ENCODE data around the gene TOMM20L.
A peak's percentile ranks its signal among the peaks of the same experiment; 100 is the strongest.
"Not testable (repeated sequence)": the region's sequence is repeated elsewhere in the genome, so short reads cannot be mapped to it uniquely, and the experiment has no call there.

Gene TOMM20L

GRCh38 chr14:58395812-58396788 lies at the start of gene TOMM20L:
TOMM20L (plus strand) TSS chr14:58395930; CDS start chr14:58395958, 28 bp downstream.
- FAIRE-seq, result no peak

DNA sequence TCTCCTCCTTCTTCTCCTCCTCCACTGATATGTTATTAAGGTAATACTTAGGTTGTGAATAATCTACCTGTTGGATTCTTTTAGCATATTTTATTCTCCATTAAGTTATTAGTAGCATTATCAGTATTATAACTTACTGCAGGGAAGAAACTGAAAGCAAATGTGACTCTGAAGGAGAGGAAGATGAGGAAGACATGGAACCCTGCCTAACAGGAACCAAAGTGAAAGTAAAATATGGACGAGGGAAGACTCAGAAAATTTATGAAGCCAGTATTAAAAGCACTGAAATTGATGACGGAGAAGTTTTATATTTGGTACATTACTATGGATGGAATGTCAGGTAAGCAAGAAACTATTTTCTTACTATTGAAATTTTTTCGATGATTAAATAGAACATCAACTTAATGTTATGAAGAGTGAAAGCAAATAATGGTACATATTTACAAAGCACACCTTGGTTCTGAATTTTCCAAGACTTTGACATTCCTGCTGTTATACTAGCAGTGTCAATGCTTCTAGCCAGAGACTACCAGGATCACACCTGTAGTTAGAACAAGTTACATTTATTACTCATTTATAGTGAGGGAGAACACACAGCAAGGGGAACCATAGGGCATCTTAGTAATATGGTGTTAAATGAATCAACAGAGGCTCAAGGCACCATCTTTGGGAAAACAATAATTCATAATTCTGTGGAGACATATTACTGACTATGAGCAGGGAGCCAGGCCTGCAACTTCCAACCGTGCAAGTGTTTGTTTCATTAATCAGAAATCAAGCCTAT lies 42.0 kb upstream of the TOMM20L start:
- peak; percentile 73 for FAIRE-seq

- FAIRE-seq, result no peak
Observed at GRCh38 chr14:58354808-58355207, 40.9 kb upstream of the TOMM20L start.

DNA sequence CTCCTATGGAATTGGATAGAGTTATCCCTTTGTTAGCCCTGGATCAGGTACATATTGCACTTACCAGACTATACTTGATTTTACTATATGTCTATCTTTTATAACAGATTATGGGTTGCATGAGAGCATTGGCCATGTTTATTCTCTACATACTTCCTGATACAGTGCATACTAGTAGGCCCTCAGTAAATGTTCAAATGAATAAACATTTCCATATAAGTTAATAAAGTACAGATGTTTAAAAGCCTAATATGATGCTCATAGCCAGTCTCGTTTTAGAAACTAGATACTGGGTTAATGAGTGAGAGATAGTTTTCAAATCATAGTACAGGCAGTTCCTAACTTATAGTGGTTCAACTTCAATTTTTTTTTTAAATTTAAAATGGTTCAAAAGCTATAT lies 39.5 kb upstream of the TOMM20L start:
- FAIRE-seq, result no peak

DNA sequence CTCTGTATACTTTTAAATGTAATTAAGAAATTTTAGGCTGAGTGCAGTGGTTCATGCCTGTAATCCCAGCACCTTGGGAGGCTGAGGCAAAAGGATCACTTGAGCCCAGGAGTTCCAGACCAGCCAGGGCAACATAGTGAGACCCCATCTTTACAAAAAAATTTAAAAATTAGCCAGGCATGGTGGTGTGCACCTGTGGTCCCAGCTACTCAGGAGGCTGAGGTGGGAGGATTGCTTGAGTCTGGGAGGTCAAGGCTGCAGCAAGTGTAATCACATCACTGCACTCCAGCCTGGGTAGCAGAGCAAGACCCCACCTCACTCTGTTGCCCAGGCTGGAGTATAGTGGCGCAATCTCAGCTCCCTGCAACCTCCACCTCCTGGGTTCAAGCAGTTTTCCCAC lies 33.5 kb upstream of the TOMM20L start:
- not testable (repeated sequence) for FAIRE-seq

DNA sequence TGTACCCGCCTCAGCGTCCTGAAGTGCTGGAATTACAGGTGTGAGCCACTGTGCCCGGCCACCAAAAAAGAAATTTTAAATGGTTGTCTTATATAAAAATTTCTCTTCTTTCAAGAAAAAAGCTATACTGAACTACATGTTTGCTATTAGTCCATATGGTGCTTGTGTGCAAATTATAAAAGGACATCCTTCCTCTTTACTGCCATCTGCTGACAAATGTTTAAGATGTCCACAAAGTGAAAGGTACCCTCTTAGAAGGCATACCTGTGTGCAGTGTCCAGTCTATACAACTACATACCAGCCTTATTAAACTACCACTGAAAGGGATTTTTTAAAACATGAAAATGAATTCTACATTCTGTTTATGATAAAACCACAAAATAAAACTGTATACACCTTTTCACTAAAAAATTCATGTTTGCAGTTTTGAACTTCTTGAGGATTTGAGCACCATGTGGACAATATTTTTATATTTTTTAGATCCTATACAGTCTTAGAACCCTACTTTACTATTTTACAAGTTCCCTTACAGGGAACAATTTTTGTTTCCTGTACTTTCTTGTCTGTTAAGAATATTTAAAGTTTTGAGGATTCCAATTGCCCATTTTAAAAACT lies 32.8 kb upstream of the TOMM20L start:
- peak; percentile 92 for FAIRE-seq

GRCh38 chr14:58364316-58364715 lies 31.4 kb upstream of the TOMM20L start:
- no peak for FAIRE-seq

DNA sequence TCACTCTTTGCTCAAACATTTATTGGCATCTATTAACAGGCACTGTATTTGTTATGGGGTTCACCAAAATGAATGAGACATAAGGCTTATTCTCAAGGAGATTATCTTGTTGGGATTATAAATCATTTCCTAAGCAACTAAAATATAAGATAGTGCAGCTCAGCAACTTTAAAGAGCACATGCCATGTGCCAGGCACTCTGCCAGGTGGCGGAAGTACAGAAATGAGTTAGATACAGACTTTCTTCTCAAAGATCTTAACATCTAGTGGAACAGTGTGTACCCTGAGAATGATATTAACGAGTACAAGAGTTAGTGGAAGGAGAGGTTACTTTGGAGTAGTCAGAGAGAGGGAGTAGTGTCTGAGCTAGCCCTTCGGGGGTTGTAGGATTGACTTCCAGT lies 28.4 kb upstream of the TOMM20L start:
- no peak for FAIRE-seq

DNA sequence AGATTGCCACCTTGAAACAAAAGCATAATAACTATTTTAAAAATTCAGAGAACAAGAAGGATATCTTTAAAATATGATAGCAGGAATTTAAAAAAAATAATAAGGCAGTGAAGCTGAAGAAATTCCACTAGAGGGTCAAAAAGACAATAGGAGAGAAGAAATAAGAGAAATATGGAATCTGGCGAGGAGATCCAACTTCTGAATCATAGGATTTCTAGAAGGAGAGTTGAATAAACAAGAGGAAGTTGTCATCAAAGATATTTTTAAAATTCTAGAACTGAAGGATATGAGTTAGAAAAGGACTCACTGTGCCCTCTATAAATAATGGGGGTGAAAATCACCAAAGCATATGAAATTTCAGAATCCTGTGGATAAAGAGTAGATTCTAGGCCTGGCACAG lies 26.8 kb upstream of the TOMM20L start:
- no peak for FAIRE-seq

DNA sequence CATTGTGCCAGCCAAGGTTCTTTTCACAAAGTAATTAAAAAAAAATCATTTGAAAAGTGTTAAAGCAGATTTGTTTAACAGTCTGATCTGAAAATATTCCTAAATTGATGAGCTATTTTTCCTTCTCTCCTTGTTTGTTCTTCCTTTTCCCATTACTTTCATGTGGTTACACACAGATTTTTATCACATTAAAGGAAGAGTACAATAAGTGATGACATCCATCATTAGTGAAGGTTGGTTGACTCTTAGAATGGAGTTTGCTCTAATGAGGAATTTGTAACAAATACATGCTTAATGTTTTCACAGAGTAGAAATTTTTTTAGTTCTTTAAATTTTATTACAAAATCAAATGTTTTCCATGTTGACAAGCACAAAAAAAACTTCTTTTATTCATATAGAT lies 18.9 kb upstream of the TOMM20L start:
- no peak for FAIRE-seq

- FAIRE-seq, result no peak
Observed at GRCh38 chr14:58390830-58391229, 4.9 kb upstream of the TOMM20L start.

DNA sequence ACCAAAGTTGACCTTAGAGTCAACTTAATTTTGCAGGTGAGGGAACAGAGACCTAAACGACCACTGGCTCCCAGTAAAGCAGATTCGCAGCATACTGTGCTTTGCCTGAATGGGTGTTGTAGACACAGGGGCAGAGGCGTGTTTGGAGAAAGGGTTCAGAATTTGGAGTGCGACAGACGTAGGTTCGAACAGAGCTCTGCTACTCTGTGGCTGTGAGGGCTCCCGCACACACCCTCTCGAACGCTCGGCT lies 243 bp upstream of the TOMM20L start:
- FAIRE-seq, result no peak

DNA sequence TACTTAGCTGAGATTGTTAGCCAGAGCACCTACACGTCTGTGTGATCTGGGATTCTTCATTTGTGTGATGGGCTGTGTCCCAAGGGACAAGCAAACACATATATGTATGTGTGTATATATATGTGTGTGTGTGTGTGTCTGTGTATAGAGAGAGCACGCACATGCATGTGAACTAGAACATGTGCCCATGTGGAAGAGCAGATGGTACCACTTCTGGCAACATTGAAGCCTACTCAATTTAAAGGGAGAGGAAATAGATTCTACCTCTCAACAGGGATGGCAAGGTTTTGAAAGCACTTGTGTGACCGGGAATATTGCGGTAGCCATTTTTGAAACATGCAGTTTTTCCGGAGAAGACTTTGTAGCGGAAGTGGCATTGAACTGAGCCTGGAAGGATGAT lies 1.4 kb downstream of the TOMM20L start:
- no peak for FAIRE-seq

DNA sequence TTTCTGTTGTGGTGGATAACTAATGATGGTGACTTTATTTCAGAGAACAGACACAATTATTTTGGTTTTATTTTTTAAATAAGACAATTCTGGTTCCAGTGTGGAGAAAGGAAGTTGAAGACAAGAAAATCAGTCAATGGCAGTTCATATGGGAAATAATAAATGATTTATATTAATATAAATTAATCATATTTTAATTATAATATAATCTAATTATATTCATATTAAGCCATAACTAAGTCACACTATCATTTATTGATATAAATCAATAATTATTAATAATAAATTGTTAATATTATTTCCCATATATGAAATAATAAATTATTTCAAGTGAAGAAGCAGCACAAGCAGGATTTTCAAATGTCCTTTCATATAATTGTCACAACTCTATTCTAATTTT lies 2.8 kb downstream of the TOMM20L start:
- FAIRE-seq, result peak; percentile 78

DNA sequence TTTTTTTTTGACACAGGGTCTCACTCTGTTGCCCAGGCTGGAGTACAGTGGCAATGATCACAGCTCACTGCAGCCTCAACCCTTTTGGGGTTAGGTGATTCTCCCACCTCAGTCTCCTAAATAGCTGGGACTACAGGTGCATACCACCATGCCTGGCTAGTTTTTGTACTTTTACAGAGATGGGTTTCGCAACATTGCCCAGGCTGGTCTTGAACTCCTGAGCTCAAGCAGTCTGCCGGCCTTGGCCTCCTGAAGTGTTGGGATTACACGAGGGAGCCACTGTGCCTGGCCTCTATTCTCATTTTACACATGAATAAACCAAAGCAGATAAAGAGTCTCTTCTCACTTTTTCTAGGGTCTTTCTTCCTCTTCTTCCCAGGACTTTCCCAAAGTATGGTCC lies 3.2 kb downstream of the TOMM20L start:
- FAIRE-seq, result no peak

- no peak for FAIRE-seq
Observed at GRCh38 chr14:58401587-58401986, 5.9 kb downstream of the TOMM20L start.

GRCh38 chr14:58408681-58409215 lies 13.0 kb downstream of the TOMM20L start:
- FAIRE-seq, result no peak

- no peak for FAIRE-seq
Observed at GRCh38 chr14:58414845-58415244, 19.1 kb downstream of the TOMM20L start.

DNA sequence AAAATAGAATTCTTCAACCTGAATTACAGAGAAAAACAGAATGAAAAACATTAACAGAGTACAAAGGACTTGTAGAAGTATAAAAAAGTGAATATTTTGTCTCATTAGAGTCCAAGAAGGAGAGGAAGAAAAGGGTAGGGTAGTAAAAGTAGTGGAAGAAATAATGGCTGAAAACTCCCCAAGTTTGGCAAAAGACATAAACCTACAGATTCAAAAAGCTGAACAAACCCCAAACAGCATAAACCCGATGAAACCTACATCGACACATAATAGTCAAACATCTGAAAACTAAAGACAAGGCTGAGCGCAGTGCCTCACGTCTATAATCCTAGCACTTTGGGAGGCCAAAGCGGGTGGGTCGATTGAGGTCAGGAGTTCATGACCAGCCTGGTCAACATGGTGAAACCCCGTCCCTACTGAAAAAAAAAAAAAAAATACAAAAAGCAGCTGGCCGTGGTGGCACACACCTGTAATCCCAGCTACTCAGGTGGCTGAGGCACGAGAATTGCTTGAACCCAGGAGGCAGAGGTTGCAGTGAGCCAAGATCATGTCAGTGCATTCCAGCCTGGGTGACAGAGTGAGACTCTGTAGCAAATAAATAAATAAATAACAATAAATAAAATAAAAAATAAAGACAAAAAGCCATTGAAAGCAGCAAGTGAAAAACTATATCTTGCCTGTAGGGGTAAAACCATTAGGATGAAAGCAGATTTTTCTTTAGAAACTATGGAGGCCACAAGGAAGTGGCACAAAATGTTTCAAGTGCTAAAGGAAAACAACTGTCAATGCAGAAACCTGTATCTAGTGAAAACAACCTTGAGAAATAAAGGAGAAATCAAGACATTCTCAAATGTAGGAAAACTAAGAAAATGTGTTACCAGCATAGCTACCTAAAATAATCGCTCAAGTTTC lies 20.2 kb downstream of the TOMM20L start:
- no peak for FAIRE-seq

- FAIRE-seq, result not testable (repeated sequence)
Observed at GRCh38 chr14:58416934-58417333, 21.2 kb downstream of the TOMM20L start.

DNA sequence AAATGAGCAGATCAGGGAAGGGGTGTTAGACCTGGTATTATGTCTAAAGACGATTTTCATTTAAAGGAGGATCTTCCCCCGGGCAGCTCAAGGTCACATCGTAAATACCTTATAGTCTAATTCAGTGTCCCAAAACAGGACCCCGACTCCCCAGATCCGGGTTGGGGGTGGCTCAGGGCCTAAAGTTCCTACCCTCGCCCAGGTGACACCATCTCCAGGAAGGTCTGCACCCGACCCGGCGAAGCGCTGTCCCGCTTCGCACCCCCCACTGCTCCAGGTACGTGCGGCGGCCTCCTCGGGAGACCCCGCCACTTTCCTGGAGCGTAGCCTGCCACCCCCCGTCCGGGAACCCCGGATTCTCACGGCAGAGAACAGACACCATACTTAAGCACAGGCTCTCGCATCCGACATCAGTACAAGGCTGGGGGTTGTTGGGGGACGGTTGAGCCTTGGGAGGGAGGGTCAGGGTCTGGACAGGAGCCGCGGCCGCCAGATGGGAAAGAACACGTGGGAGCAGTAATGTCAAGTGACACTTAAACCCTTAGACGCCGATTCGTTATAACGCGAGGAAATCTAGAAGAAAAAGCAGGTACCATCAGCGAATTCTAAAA lies 31.0 kb downstream of the TOMM20L start:
- no peak for FAIRE-seq
